Transverse colon (tissue), 4 donors: ENCODE results near the gene FNBP1L. TPM values are rescaled to one million over a fixed set of nuclear protein-coding genes. Genes with fewer than 3 reads are reported as not detected.

Source experiments
- DNase-seq: peaks from one replicate; pipeline ENCODE4 v3.0.0-alpha.2; 2019
- H3K27ac ChIP-seq, 4 donors: fragments of 200-600 bp; sonication (generic); 2 replicates each; pipeline ENCODE4 v1.5.1; 2016 to 2018; ENCODE audit warnings: inconsistent platforms in 4 of 4
- H3K27me3 ChIP-seq: fragments of 200-600 bp; sonication (generic); 2 replicates; pipeline ENCODE4 v1.5.1; 2017; ENCODE audit warnings: inconsistent platforms
- H3K36me3 ChIP-seq, 4 donors: fragments of 200-600 bp; sonication (generic); 2 replicates each; pipeline ENCODE4 v1.5.1; 2017 to 2019; ENCODE audit warnings: inconsistent platforms in 4 of 4
- H3K4me1 ChIP-seq, 4 donors: fragments of 200-600 bp; sonication (generic); 2 replicates each; pipeline ENCODE4 v1.5.1; 2017 to 2020; ENCODE audit warnings: inconsistent platforms in 4 of 4
- H3K4me3 ChIP-seq, 4 donors: fragments of 200-600 bp; sonication (generic); 1 replicate in 1 of 4; 2 replicates in 3 of 4; pipeline versions ENCODE4 v1.5.1 to v1.6.1; 2017 to 2019; ENCODE audit warnings: inconsistent platforms in 4 of 4
- H3K9me3 ChIP-seq, 2 donors: fragments of 200-600 bp; sonication (generic); 2 replicates each; pipeline ENCODE4 v1.5.1; 2017 to 2019; ENCODE audit warnings: inconsistent platforms in 2 of 2
- CTCF ChIP-seq, 5 experiments: fragments of 200-600 bp in 3 of 5; fragments of 450-650 bp in 2 of 5; sonication (generic) in 3 of 5; IDR thresholded peaks; 1 replicate in 2 of 5; 2 replicates in 3 of 5; pipeline ENCODE4 v1.5.1; 2016 to 2017; ENCODE audit warnings: antibody characterized with exemption in 5 of 5, inconsistent platforms in 3 of 5, mild to moderate bottlenecking in 2 of 5, moderate library complexity in 1 of 5
- EP300 ChIP-seq: sonication (generic); formaldehyde crosslinking; IDR thresholded peaks from one replicate; pipeline ENCODE4 v1.6.1; 2017; ENCODE audit warnings: antibody characterized with exemption, low read depth
- POLR2A ChIP-seq: fragments of 450-650 bp; IDR thresholded peaks from one replicate; pipeline ENCODE4 v1.6.1; 2016; ENCODE audit warnings: antibody characterized with exemption, mild to moderate bottlenecking, moderate library complexity
- POLR2AphosphoS5 ChIP-seq, 3 donors: sonication (generic); formaldehyde crosslinking; IDR thresholded peaks; one replicate each; pipeline ENCODE4 v1.6.1; 2016; ENCODE audit warnings: antibody characterized with exemption in 3 of 3
- WGBS, 2 donors: methylation state at CpG; one replicate each; pipeline ENCODE4 v1.1.5; 2018; ENCODE audit warnings: low coverage in 1 of 2; 5-methylcytosine and 5-hydroxymethylcytosine counted together
- in situ Hi-C, 4 donors: fragments of 200-750 bp; cut with MboI; loops; one replicate each; pipeline versions ENCODE4 v1.15.0 to v1.15.1; 2017; ENCODE audit warnings: low sequenced_read_pairs in 3 of 4, low pct_ligation_motif_present in 1 of 4, low pct_unique_long_range_greater_than_20kb in 1 of 4
- intact Hi-C: fragments of 100-400 bp; cut with DNase I; formaldehyde crosslinking; loops from one replicate; pipeline ENCODE4 v1.15.1; 2023; ENCODE audit warnings: low total_unique reads
- total RNA-seq, 4 donors: library from RNA; depleted of rRNA; stranded (reverse); fragments of >200 nt; gene quantifications; one replicate each; pipeline ENCODE4 v1.1.0, GENCODE V29; 2016

The FNBP1L gene
- total RNA-seq, 4 donors from 2014 or later: 31.0 to 69.4 (median 49.0) TPM

- Histone ChIP-seq H3K27me3 (no peaks in the 10 kb centered on the region), H3K9me3 (no peaks in the 10 kb centered on the region), H3K27ac (no peak overlapping the region), H3K36me3 (no peaks in the 10 kb centered on the region), H3K4me1 (peaks cover 14 to 39% (median 26%) of the 10 kb centered on the region in 4 donors), H3K4me3 (no peak overlapping the region)
- DNase-seq: no peak
- intact Hi-C loops: no loop called here
- no peak for TF ChIP-seq POLR2A
- TF ChIP-seq CTCF (IDR thresholded peaks at IDR 0.05): no peak
- TF ChIP-seq POLR2AphosphoS5 (IDR thresholded peaks at IDR 0.05): no peak
- no peak for TF ChIP-seq EP300
- 60 to 89% methylated on average over 2 of the region's 2 CpGs for WGBS, 2 donors
- in situ Hi-C loops: no loop called here
Observed at GRCh38 chr1:93595266-93595665, 147.3 kb downstream of the FNBP1L start.

- no peak overlapping the region for H3K27ac ChIP-seq
- H3K4me3 ChIP-seq: no peak overlapping the region
- in situ Hi-C loops (no loop called here), intact Hi-C loops (no loop called here)
- H3K9me3 ChIP-seq: no peaks in the 10 kb centered on the region
- 84 to 93% methylated on average over 4 of the region's 4 CpGs for WGBS, 2 donors
- peaks cover 14 to 39% (median 26%) of the 10 kb centered on the region in 4 donors for H3K4me1 ChIP-seq
- no peaks in the 10 kb centered on the region for H3K36me3 ChIP-seq
- TF ChIP-seq POLR2A: no peak
- TF ChIP-seq POLR2AphosphoS5 (IDR thresholded peaks at IDR 0.05): no peak
- TF ChIP-seq EP300: no peak
- TF ChIP-seq CTCF (IDR thresholded peaks at IDR 0.05): no peak
- no peaks in the 10 kb centered on the region for H3K27me3 ChIP-seq
- DNase-seq: no peak
Observed at GRCh38 chr1:93595743-93596142, 147.8 kb downstream of the FNBP1L start.

- no peaks in the 10 kb centered on the region for H3K27me3 ChIP-seq
- intact Hi-C loops: no loop called here
- no peaks in the 10 kb centered on the region for H3K9me3 ChIP-seq
- peaks cover 14 to 34% (median 23%) of the 10 kb centered on the region in 4 donors for H3K4me1 ChIP-seq
- TF ChIP-seq EP300 (no peak), POLR2A (no peak), CTCF (IDR thresholded peaks at IDR 0.05) (no peak), POLR2AphosphoS5 (IDR thresholded peaks at IDR 0.05) (no peak)
- 85 to 87% methylated on average over 3 to 4 of the region's 4 CpGs for WGBS, 2 donors
- no peaks in the 10 kb centered on the region for H3K36me3 ChIP-seq
- no peak for DNase-seq
- H3K27ac ChIP-seq: no peak overlapping the region
- H3K4me3 ChIP-seq: no peak overlapping the region
- in situ Hi-C loops: no loop called here
Observed at GRCh38 chr1:93596329-93597089, 148.6 kb downstream of the FNBP1L start.

GRCh38 chr1:93597709-93598108 lies 149.8 kb downstream of the FNBP1L start:
- peaks cover 14 to 26% (median 15%) of the 10 kb centered on the region in 4 donors for H3K4me1 ChIP-seq
- H3K9me3 ChIP-seq: no peaks in the 10 kb centered on the region
- in situ Hi-C loops: no loop called here
- H3K27me3 ChIP-seq: no peaks in the 10 kb centered on the region
- DNase-seq: no peak
- no peak overlapping the region for H3K4me3 ChIP-seq
- H3K27ac ChIP-seq: no peak overlapping the region
- WGBS, 2 donors: 62% methylated on average over 6 of the region's 6 CpGs; no CpG with 5 or more reads in 1 of the 2 donors
- no peaks in the 10 kb centered on the region for H3K36me3 ChIP-seq
- TF ChIP-seq EP300 (no peak), CTCF (IDR thresholded peaks at IDR 0.05) (no peak), POLR2A (no peak), POLR2AphosphoS5 (IDR thresholded peaks at IDR 0.05) (no peak)
- intact Hi-C loops: no loop called here
